H9 (cell line): ENCODE data around the gene LAIR1. TPM values are rescaled to one million over a fixed set of nuclear protein-coding genes. Genes with fewer than 3 reads are reported as not detected.

ENCODE experiments used
- DNase-seq: peaks from one replicate; pipeline ENCODE4 v3.0.0-alpha.2; 2017
- H2AFZ ChIP-seq: one replicate; pipeline ENCODE4 v1.6.1; 2013; ENCODE audit warnings: mild to moderate bottlenecking, low read length, control low read depth, moderate library complexity
- H2AK5ac ChIP-seq: 2 replicates; pipeline ENCODE4 v1.6.1; 2013; ENCODE audit warnings: low read length, control low read depth, mixed read lengths; ENCODE audit not compliant: insufficient read length
- H2BK120ac ChIP-seq: one replicate; pipeline ENCODE4 v1.6.1; 2013; ENCODE audit warnings: low read depth, mild to moderate bottlenecking, low read length, control low read depth, inconsistent platforms; ENCODE audit not compliant: poor library complexity, severe bottlenecking
- H2BK12ac ChIP-seq: 2 replicates; pipeline ENCODE4 v1.6.1; 2013; ENCODE audit warnings: low read length, control low read depth, mixed read lengths, low read depth; ENCODE audit not compliant: insufficient read length
- H2BK15ac ChIP-seq: 2 replicates; pipeline ENCODE4 v1.6.1; 2013; ENCODE audit warnings: low read depth, low read length, control low read depth
- H2BK20ac ChIP-seq: one replicate; pipeline ENCODE4 v1.6.1; 2013; ENCODE audit warnings: low read depth, mild to moderate bottlenecking, low read length, control low read depth, inconsistent platforms; ENCODE audit not compliant: poor library complexity, severe bottlenecking
- H2BK5ac ChIP-seq: 2 replicates; pipeline ENCODE4 v1.6.1; 2013; ENCODE audit warnings: low read length, control low read depth, mixed read lengths; ENCODE audit not compliant: insufficient read length
- H3K14ac ChIP-seq: 2 replicates; pipeline ENCODE4 v1.6.1; 2013; ENCODE audit warnings: low read length, control low read depth; ENCODE audit not compliant: insufficient read depth
- H3K18ac ChIP-seq: 2 replicates; pipeline ENCODE4 v1.6.1; 2013; ENCODE audit warnings: low read depth, mild to moderate bottlenecking, mixed read lengths, low read length, control low read depth; ENCODE audit not compliant: insufficient read length
- H3K23ac ChIP-seq: 2 replicates; pipeline ENCODE4 v1.6.1; 2013; ENCODE audit warnings: low read length, control low read depth, mixed read lengths, low read depth; ENCODE audit not compliant: insufficient read length
- H3K23me2 ChIP-seq: 2 replicates; pipeline ENCODE4 v1.6.1; 2013; ENCODE audit warnings: low read depth, mild to moderate bottlenecking, mixed read lengths, low read length, control low read depth; ENCODE audit not compliant: insufficient read length, poor library complexity, severe bottlenecking
- H3K27ac ChIP-seq: 2 replicates; pipeline ENCODE4 v1.5.1; 2013; ENCODE audit warnings: low read length, control low read depth, mixed read lengths, low read depth; ENCODE audit not compliant: insufficient read length
- H3K27me3 ChIP-seq: 2 replicates; pipeline ENCODE4 v1.6.1; 2013; ENCODE audit warnings: low read length, control low read depth, inconsistent platforms; ENCODE audit not compliant: insufficient read depth
- H3K4ac ChIP-seq: 2 replicates; pipeline ENCODE4 v1.6.1; 2013; ENCODE audit warnings: low read depth, mild to moderate bottlenecking, control low read depth, inconsistent platforms, low read length, moderate library complexity
- H3K4me1 ChIP-seq: 2 replicates; pipeline ENCODE4 v1.6.1; 2013; ENCODE audit warnings: low read length, control low read depth, inconsistent platforms; ENCODE audit not compliant: insufficient read depth
- H3K4me2 ChIP-seq: 2 replicates; pipeline ENCODE4 v1.6.1; 2013; ENCODE audit warnings: low read length, control low read depth, mixed read lengths; ENCODE audit not compliant: insufficient read length, insufficient read depth
- H3K56ac ChIP-seq: 2 replicates; pipeline ENCODE4 v1.6.1; 2013; ENCODE audit warnings: low read depth, mild to moderate bottlenecking, mixed read lengths, low read length, control low read depth; ENCODE audit not compliant: insufficient read length
- H3K79me1 ChIP-seq: 2 replicates; pipeline ENCODE4 v1.6.1; 2013; ENCODE audit warnings: low read depth, mild to moderate bottlenecking, moderate library complexity, low read length, control low read depth, inconsistent platforms; ENCODE audit not compliant: insufficient read depth, poor library complexity, severe bottlenecking
- H3K79me2 ChIP-seq: 2 replicates; pipeline ENCODE4 v1.6.1; 2013; ENCODE audit warnings: low read length, control low read depth, inconsistent platforms; ENCODE audit not compliant: insufficient read depth
- H3K9ac ChIP-seq: 2 replicates; pipeline ENCODE4 v1.6.1; 2013; ENCODE audit warnings: low read length, control low read depth, mixed read lengths; ENCODE audit not compliant: insufficient read length; ENCODE audit errors: extremely low read depth
- H3K9me3 ChIP-seq: one replicate; pipeline ENCODE4 v1.6.1; 2013; ENCODE audit warnings: low read depth, low read length, inconsistent platforms; ENCODE audit not compliant: control insufficient read depth
- H3T11ph ChIP-seq: one replicate; pipeline ENCODE4 v1.6.1; 2013; ENCODE audit warnings: mild to moderate bottlenecking, low read length, control low read depth, inconsistent platforms
- H4K20me1 ChIP-seq: one replicate; pipeline ENCODE4 v1.6.1; 2013; ENCODE audit not compliant: control insufficient read depth, insufficient read length, insufficient read depth
- H4K5ac ChIP-seq: 2 replicates; pipeline ENCODE4 v1.6.1; 2013; ENCODE audit warnings: low read depth, mild to moderate bottlenecking, mixed read lengths, low read length, control low read depth; ENCODE audit not compliant: insufficient read length
- H4K8ac ChIP-seq: replicated peaks from 2 replicates; pipeline ENCODE4 v1.6.1; 2013; ENCODE audit warnings: low read length, control low read depth, mixed read lengths, low read depth; ENCODE audit not compliant: insufficient read length
- H4K91ac ChIP-seq: 2 replicates; pipeline ENCODE4 v1.6.1; 2013; ENCODE audit warnings: low read depth, mild to moderate bottlenecking, moderate library complexity, mixed read lengths, low read length, control low read depth; ENCODE audit not compliant: insufficient read length
- H3K27ac Mint-ChIP-seq, 3 experiments: 2 replicates in 2 of 3; 3 replicates in 1 of 3; pipeline ENCODE4 v1.8.0; 2020 to 2021; ENCODE audit warnings: mixed read lengths in 3 of 3, mild to moderate bottlenecking in 1 of 3, moderate library complexity in 1 of 3
- H3K27me3 Mint-ChIP-seq: 2 replicates; pipeline ENCODE4 v1.8.0; 2021; ENCODE audit warnings: low read depth, mild to moderate bottlenecking, moderate library complexity, mixed read lengths
- H3K36me3 Mint-ChIP-seq, 3 experiments: 2 replicates in 2 of 3; 3 replicates in 1 of 3; pipeline ENCODE4 v1.8.0; 2020 to 2021; ENCODE audit warnings: low read depth in 3 of 3, mixed read lengths in 3 of 3; ENCODE audit not compliant: insufficient read depth in 1 of 3
- H3K4me1 Mint-ChIP-seq, 2 experiments: 2 replicates each; pipeline ENCODE4 v1.8.0; 2020; ENCODE audit warnings: mixed read lengths in 2 of 2
- H3K4me3 Mint-ChIP-seq, 2 experiments: 2 replicates in 1 of 2; 3 replicates in 1 of 2; pipeline ENCODE4 v1.8.0; 2020 to 2021; ENCODE audit warnings: mild to moderate bottlenecking in 2 of 2, mixed read lengths in 2 of 2, moderate library complexity in 1 of 2
- H3K9me3 Mint-ChIP-seq, 2 experiments: 2 replicates in 1 of 2; 3 replicates in 1 of 2; pipeline ENCODE4 v1.8.0; 2020; ENCODE audit warnings: mild to moderate bottlenecking in 2 of 2, mixed read lengths in 2 of 2, moderate library complexity in 1 of 2
- CTCF ChIP-seq: fragments of 200-600 bp; sonication (generic); conservative IDR thresholded peaks from 3 replicates; pipeline ENCODE4 v1.8.0; 2021; ENCODE audit warnings: antibody characterized with exemption, mild to moderate bottlenecking
- WGBS: extraction: QIAGEN DNeasy Blood & Tissue Kit; methylation state at CpG from one replicate; pipeline ENCODE4 v1.1.7; 2013; ENCODE audit warnings: missing lambda C conversion rate, low lambda C conversion rate, mixed read lengths; ENCODE audit not compliant: insufficient read length; ENCODE audit errors: extremely low coverage; 5-methylcytosine and 5-hydroxymethylcytosine counted together
- total RNA-seq: library from RNA; stranded (reverse); gene quantifications from 2 replicates; pipeline ENCODE4 v1.2.1, GENCODE V29; 2021

LAIR1 gene
- total RNA-seq, 1 experiment from 2014 or later = not detected

GRCh38 chr19:54369082-54369687 is 4.5 kb upstream of the LAIR1 start:
- Histone ChIP-seq H3K27ac (no peak overlapping the region), H3K9me3 (no peaks in the 10 kb centered on the region)
- TF ChIP-seq CTCF = no peak

More at GRCh38 chr19:54369082-54369687, 4.5 kb upstream of the LAIR1 start:
- Histone ChIP-seq H4K20me1 (no peaks in the 10 kb centered on the region), H3K9ac (no peak overlapping the region), H2BK12ac (no peak overlapping the region), H2AK5ac (no peak overlapping the region), H2BK120ac (no peak overlapping the region), H2AFZ (no peak overlapping the region), H2BK20ac (no peak overlapping the region), H4K8ac (no peak overlapping the region), H2BK5ac (no peak overlapping the region), H2BK15ac (no peak overlapping the region), H4K91ac (no peak overlapping the region), H3K14ac (no peak overlapping the region), H3K4me1 (no peaks in the 10 kb centered on the region; the same call in 1 of the 2 replicates), H3K23me2 (no peaks in the 10 kb centered on the region), H4K5ac (no peak overlapping the region), H3K23ac (no peak overlapping the region), H3K79me1 (no peaks in the 10 kb centered on the region), H3T11ph (no peak overlapping the region), H3K79me2 (no peaks in the 10 kb centered on the region), H3K56ac (no peak overlapping the region), H3K18ac (no peak overlapping the region), H3K4ac (no peak overlapping the region), H3K27me3 (no peaks in the 10 kb centered on the region), H3K4me2 (no peak overlapping the region)
- H3K36me3 Mint-ChIP-seq = no peaks in the 10 kb centered on the region
- H3K27ac Mint-ChIP-seq = peak overlapping the region in 1 of 3 experiments; percentile 55; a peak in 1 of 7 replicates
- H3K4me1 Mint-ChIP-seq = peaks cover 3 to 9% of the 10 kb centered on the region in 2 experiments
- peaks cover 0 to 50% of the 10 kb centered on the region in 2 experiments; a peak in 3 of 5 replicates for H3K9me3 Mint-ChIP-seq
- H3K27me3 Mint-ChIP-seq = peaks cover 31% of the 10 kb centered on the region
- H3K4me3 Mint-ChIP-seq = no peak overlapping the region
- DNase-seq = no peak
- WGBS = no CpG with 5 or more reads among the region's 8 CpGs
